ENCODE data around the gene ZFHX2. TPM values are rescaled to one million over a fixed set of nuclear protein-coding genes. Genes with fewer than 3 reads are reported as not detected.

The ZFHX2 gene
- total and polyA plus RNA-seq, 2 of the 4 experiments (the other 2 are of a cell fraction) = 0.18 to 0.53 TPM

DNA sequence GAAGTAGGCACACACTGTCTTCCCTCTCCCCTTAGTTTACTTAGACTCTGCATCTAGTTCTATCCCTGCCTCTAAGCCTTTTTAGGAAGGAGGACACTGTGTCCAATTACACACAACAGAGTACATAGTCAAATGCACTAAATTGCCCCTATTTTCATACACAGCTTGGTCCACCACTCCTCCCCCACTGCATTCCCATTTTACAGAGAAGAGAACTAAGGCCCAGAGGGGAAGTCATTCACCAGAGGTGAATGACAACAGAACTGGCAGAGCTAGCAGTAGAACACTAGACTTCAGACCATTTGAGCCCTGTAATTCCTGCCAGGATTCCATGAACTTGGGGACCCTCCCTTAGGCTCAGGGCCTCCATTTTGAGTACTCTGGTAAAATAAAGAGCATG, 28.2 kb upstream of the ZFHX2 start:
- ChIA-PET POLR2A (ENCODE audit: unreplicated experiment) (no interaction called here), CTCF (no interaction called here)
- dilution Hi-C loops (cut with HindIII; ENCODE audit: low sequenced_read_pairs, unreplicated experiment) = no loop called here
- Histone ChIP-seq H4K5ac (ENCODE audit: low read depth, low read length) (no peak overlapping the region), H2BK120ac (ENCODE audit: low read depth, low read length) (no peak overlapping the region), H3K23ac (ENCODE audit: low read depth, low read length) (no peak overlapping the region), H3K79me1 (ENCODE audit: low read depth in 1 of 2, low read length in 2 of 2) (no peaks in the 10 kb centered on the region), H4K20me1 (ENCODE audit: insufficient read depth, low read length) (no peaks in the 10 kb centered on the region; the same call in 1 of the 2 replicates), H3K27ac (ENCODE audit: insufficient read depth, low read length) (no peak overlapping the region), H2AK9ac (replicated peaks; ENCODE audit: low read depth, low read length, poor library complexity) (no peak overlapping the region), H3K18ac (ENCODE audit: low read depth, low read length) (no peak overlapping the region), H3K36me3 (ENCODE audit: control insufficient read depth, insufficient read depth, low read length) (no peaks in the 10 kb centered on the region), H4K8ac (ENCODE audit: low read depth in 2 of 2, low read length in 2 of 2) (no peak overlapping the region), H3K9ac (ENCODE audit: low read depth, low read length) (no peak overlapping the region), H3K27me3 (ENCODE audit: control insufficient read depth, insufficient read depth, low read length) (peaks cover 54% of the 10 kb centered on the region), H3K14ac (replicated peaks; ENCODE audit: low read depth, low read length) (no peak overlapping the region), H3K4ac (ENCODE audit: low read depth, low read length) (no peak overlapping the region), H3K4me2 (ENCODE audit: low read depth, low read length) (no peak overlapping the region), H3K9me1 (ENCODE audit: insufficient read depth, low read length) (no peaks in the 10 kb centered on the region), H3K4me3 (ENCODE audit: insufficient read depth, low read depth, low read length) (no peak overlapping the region), H2BK15ac (ENCODE audit: low read depth, low read length) (no peak overlapping the region), H2AFZ (replicated peaks; ENCODE audit: low read length, poor library complexity) (no peak overlapping the region), H2BK20ac (ENCODE audit: low read depth, low read length) (no peak overlapping the region), H3K56ac (ENCODE audit: extremely low read depth, insufficient read depth, low read length) (no peak overlapping the region), H3K4me1 (ENCODE audit: control insufficient read depth, insufficient read depth, low read length) (no peaks in the 10 kb centered on the region), H2AK5ac (ENCODE audit: low read depth, low read length) (no peak overlapping the region), H4K91ac (ENCODE audit: insufficient read depth, low read depth, low read length) (no peak overlapping the region), H3K9me3 (ENCODE audit: control insufficient read depth, insufficient read depth, low read length) (no peaks in the 10 kb centered on the region; the same call in 1 of the 2 replicates), H2BK5ac (ENCODE audit: low read depth, low read length, poor library complexity, severe bottlenecking) (no peak overlapping the region)
- intact Hi-C loops (cut with micrococcal nuclease) = no loop called here
- DNase-seq = no peak
- TF ChIP-seq SMC3 (IDR thresholded peaks at IDR 0.05; ENCODE audit: low read depth, low read length) = no peak
- no peak for TF ChIP-seq RFX5 (IDR thresholded peaks at IDR 0.05; ENCODE audit: low read depth, low read length)
- TF ChIP-seq NFE2L2 (IDR thresholded peaks at IDR 0.05; ENCODE audit: low read depth, low read length) = no peak
- TF ChIP-seq POLR2A (IDR thresholded peaks at IDR 0.05; ENCODE audit: low read depth, low read length) = no peak
- TF ChIP-seq, protein P1, sequence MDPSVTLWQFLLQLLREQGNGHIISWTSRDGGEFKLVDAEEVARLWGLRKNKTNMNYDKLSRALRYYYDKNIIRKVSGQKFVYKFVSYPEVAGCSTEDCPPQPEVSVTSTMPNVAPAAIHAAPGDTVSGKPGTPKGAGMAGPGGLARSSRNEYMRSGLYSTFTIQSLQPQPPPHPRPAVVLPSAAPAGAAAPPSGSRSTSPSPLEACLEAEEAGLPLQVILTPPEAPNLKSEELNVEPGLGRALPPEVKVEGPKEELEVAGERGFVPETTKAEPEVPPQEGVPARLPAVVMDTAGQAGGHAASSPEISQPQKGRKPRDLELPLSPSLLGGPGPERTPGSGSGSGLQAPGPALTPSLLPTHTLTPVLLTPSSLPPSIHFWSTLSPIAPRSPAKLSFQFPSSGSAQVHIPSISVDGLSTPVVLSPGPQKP (IDR thresholded peaks at IDR 0.05; ENCODE audit: borderline replicate concordance, low read depth, low read length) = no peak
- TF ChIP-seq FOS (IDR thresholded peaks at IDR 0.05; ENCODE audit: low read depth, low read length) = no peak
- no peak for TF ChIP-seq MAZ (IDR thresholded peaks at IDR 0.05; ENCODE audit: borderline replicate concordance, low read depth, low read length)
- TF ChIP-seq CHD1 (IDR thresholded peaks at IDR 0.05; ENCODE audit: low read depth, low read length) = no peak
- no peak for TF ChIP-seq CTCF (conservative IDR thresholded peaks at IDR 0.05; ENCODE audit: low read depth, low read length)
- no peak for TF ChIP-seq MAFK (IDR thresholded peaks at IDR 0.05; ENCODE audit: low read depth, low read length)
- ATAC-seq (ENCODE audit: low read depth) = no peak
- no TSS peak for BruUV-seq (replicated peaks)
- in situ Hi-C loops (cut with MboI; ENCODE audit: low sequenced_read_pairs) = no loop called here
